Muscle layer of colon (tissue), 2 donors: ENCODE measurements around the gene VPS8.
"Not testable (repeated sequence)": the region's sequence is repeated elsewhere in the genome, so short reads cannot be mapped to it uniquely, and the experiment has no call there.

Experiments
- H3K27ac ChIP-seq: one replicate; pipeline ENCODE4 v1.7.0; 2013; ENCODE audit warnings: low read depth, mild to moderate bottlenecking, low read length, moderate library complexity
- H3K27me3 ChIP-seq, 2 donors: one replicate each; pipeline ENCODE4 v1.7.0; 2013; ENCODE audit warnings: low read length in 2 of 2, mild to moderate bottlenecking in 2 of 2; ENCODE audit not compliant: insufficient read depth in 2 of 2, control insufficient read depth in 1 of 2
- H3K36me3 ChIP-seq: one replicate; pipeline ENCODE4 v1.7.0; 2013; ENCODE audit warnings: mild to moderate bottlenecking, low read length; ENCODE audit not compliant: insufficient read depth
- H3K4me1 ChIP-seq: one replicate; pipeline ENCODE4 v1.7.0; 2013; ENCODE audit warnings: mild to moderate bottlenecking, low read length; ENCODE audit not compliant: insufficient read depth
- H3K4me3 ChIP-seq, 2 donors: one replicate each; pipeline ENCODE4 v1.7.0; 2013; ENCODE audit warnings: low read length in 2 of 2, low read depth in 1 of 2, mild to moderate bottlenecking in 1 of 2, moderate library complexity in 1 of 2
- H3K9ac ChIP-seq: one replicate; pipeline ENCODE4 v1.7.0; 2013; ENCODE audit warnings: low read length
- H3K9me3 ChIP-seq: one replicate; pipeline ENCODE4 v1.7.0; 2013; ENCODE audit warnings: mild to moderate bottlenecking, low read length
- donor health status: abdominal sarcoma.
- donor health status: Adenocarcinoma of cecum.

Gene VPS8

DNA sequence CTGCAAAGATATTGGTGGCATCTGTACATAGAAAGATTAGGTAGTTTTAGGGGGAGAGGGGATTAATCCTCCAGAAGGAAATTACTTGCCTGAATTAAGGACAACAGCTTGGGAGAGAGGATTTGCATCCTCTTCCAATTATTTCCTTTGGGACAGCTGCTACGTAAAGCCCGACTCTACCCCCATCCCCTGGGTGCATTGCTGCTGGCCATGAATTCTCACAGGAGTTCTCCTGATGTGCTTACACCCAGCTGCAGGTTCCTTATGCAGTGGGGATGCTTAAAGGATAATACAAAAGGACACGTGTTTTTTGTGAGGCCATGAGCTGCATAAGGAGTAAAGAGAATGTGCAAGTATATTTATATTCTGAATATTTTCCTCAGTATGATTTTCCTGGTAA is 132.3 kb downstream of the VPS8 start:
- Histone ChIP-seq H3K27ac (no peak overlapping the region), H3K4me3 (no peak overlapping the region), H3K27me3 (no peaks in the 10 kb centered on the region), H3K9me3 (no peaks in the 10 kb centered on the region), H3K4me1 (no peaks in the 10 kb centered on the region), H3K9ac (no peak overlapping the region), H3K36me3 (peaks cover 5% of the 10 kb centered on the region)

DNA sequence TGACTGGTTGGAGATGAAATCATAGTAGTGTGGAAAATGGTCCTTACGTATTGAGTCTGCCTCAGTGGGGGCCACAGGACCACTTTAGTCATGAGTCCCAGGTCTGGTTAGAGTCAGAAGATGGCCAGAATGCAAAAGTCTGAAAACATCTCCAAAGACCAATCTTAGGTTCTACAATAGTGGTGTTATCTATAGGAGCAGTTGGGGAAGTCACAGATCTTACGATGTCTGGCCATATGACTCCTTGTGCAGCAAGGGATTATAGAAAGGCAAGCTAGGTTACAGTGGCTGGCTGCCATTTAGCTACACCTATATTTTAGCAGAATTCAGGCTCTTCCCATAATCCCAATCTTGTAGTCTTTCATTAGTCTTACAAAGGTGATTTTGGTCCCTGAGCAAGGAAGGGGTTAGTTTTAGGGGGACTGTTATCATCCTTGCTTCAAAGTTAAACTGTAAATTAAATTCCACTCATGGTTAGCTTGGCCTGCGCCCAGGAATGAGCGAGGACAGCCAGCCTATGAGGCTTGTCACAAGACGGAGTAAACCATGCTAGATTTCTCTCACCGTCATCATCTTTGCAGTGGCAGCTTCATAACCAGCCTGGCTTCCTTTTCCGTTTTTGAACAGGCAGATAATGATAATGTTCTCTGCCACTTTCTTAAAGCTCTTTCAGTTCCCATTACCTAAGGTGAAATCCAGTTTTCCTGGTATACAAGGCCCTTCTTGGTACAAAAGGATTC is 134.1 kb downstream of the VPS8 start:
- Histone ChIP-seq H3K9ac (no peak overlapping the region), H3K9me3 (no peaks in the 10 kb centered on the region), H3K27me3 (no peaks in the 10 kb centered on the region), H3K27ac (no peak overlapping the region), H3K4me1 (no peaks in the 10 kb centered on the region), H3K4me3 (no peak overlapping the region), H3K36me3 (no peaks in the 10 kb centered on the region)

DNA sequence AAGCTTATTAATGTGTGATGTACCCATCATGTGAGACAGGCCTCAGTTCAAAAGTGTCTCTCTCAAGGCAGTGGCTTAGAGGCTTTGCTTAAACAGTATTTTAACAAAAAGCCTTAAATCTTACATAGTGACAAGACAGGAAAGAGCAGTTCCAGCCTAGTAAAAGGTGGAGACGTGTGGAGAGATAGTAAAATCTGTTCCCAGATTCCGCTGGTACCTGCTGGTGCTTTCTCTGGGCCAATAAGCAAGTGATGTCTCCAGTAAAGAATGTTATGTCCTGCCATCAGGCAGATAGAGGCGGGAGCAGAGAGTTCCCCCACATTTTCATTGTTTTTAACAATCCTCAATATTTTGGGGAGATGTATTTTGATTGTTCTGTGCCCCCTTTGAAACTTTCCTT is 135.0 kb downstream of the VPS8 start:
- Histone ChIP-seq H3K27me3 (no peaks in the 10 kb centered on the region), H3K27ac (no peak overlapping the region), H3K4me1 (no peaks in the 10 kb centered on the region), H3K4me3 (no peak overlapping the region), H3K9ac (no peak overlapping the region), H3K9me3 (no peaks in the 10 kb centered on the region), H3K36me3 (no peaks in the 10 kb centered on the region)

DNA sequence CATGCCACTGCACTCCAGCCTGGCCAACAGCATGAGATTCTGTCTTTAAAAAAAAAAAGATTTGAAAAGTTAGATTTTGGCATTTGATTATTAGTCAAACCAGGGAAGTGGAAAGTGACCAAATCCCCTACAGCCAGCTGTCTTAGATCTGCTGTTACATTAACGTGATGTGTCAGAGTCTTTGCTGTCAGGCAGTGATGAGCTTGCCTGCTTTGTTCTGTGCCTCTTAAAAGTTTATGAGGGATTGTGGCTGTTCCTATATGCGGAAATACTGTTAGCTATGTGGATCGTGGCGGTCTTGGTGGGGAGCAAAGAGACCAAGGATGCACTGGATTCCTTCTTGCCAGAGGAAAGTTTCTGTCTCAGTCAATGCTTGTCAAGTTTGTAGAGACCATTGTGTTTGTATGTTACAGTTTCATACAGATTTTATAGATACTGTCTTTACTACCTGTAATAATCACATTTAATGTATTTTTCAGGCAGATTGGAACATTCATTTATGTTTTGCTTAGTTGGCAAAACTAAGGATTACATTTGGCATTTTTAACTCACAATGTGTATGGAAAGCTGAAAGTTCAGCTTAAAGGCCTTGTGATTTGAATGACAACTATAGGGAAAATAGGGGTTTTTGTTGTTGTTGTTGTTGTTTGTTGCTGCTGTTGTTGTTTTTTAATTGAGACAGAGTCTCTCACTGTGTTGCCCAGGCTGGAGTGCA is 137.4 kb downstream of the VPS8 start:
- Histone ChIP-seq H3K27ac (no peak overlapping the region), H3K9me3 (no peaks in the 10 kb centered on the region), H3K27me3 (no peaks in the 10 kb centered on the region), H3K4me1 (no peaks in the 10 kb centered on the region), H3K36me3 (no peaks in the 10 kb centered on the region), H3K4me3 (no peak overlapping the region), H3K9ac (no peak overlapping the region)

DNA sequence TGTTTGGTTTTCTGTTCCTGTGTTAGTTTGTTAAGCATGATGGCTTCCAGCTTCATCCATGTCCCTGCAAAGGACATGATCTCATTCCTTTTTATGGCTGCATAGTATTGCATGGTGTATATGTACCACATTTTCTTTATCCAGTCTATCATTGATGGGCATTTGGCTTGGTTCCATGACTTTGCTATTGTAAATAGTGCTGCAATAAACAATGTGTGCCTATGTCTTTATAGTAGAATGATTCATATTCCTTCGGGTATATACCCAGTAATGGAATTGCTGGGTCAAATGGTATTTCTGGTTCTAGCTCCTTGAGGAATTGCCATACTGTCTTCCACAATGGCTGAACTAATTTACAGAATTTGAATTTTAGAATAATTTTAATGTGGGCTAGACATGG is 138.8 kb downstream of the VPS8 start:
- H3K4me3 ChIP-seq, H3K27ac ChIP-seq, H3K27me3 ChIP-seq, H3K36me3 ChIP-seq, H3K9ac ChIP-seq, H3K4me1 ChIP-seq, H3K9me3 ChIP-seq: not testable (repeated sequence)

DNA sequence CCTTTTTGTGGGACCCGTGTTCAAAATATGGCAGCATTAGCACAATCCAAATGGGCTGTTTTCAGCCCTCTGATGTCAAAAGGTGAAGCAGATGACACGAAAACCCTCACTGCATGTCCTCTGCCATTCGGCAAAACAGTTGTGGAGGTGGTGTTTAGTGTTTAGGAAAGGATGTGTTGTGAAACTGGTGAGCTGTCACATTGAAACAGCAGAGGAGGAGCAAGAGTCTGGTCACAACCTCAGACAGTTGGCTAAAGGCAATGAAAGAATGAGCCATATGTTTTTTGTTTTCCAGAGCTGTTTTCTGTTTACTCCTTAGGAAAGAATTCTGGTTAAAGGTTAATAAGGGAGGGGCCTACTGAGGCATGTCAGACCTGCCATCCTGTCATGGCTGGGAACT is 140.7 kb downstream of the VPS8 start:
- no peaks in the 10 kb centered on the region for H3K4me1 ChIP-seq
- H3K9me3 ChIP-seq = no peaks in the 10 kb centered on the region
- H3K27ac ChIP-seq = no peak overlapping the region
- no peak overlapping the region for H3K4me3 ChIP-seq
- H3K27me3 ChIP-seq = no peaks in the 10 kb centered on the region
- no peaks in the 10 kb centered on the region for H3K36me3 ChIP-seq
- no peak overlapping the region for H3K9ac ChIP-seq

DNA sequence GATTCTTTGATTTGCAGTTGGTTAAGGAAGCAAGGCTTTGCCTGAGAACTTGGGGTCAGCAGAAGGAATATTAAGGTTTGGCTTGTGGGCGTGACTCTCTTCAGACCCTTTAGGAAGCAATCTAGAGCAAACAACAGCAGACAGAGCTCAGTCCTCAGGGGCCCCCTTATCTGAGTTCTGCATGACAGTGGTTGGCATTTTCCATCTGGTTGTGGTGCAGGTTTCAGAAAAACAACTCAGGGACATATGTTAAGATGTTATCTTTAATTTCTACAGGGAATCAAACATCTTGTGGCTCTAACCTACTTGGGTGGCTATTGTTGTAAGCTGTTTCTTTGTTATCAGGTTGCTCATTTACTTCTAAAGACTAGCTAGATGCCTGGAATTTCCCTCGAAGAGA is 141.4 kb downstream of the VPS8 start:
- Histone ChIP-seq H3K4me3 (no peak overlapping the region), H3K27ac (no peak overlapping the region), H3K36me3 (no peaks in the 10 kb centered on the region), H3K9me3 (no peaks in the 10 kb centered on the region), H3K9ac (no peak overlapping the region), H3K27me3 (no peaks in the 10 kb centered on the region), H3K4me1 (no peaks in the 10 kb centered on the region)

DNA sequence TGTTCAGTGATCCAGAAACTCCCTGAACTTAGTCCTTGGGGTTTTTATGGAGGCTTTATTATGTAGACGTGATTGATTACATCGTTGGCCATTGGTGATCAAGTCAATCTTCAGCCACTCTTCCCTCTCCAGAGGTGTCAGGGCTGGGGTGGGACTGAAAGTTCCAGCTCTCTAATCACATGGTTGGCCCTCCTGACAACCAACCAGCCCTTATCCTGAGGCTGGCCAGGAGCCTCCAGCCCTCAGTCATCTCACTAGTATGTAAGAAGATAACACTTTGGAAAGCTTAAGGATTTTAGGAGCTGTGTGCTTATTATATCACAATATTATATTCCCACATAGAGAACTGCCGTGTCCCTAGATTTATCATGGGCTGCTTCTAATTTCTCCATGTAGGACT is 142.3 kb downstream of the VPS8 start:
- H3K36me3 ChIP-seq = no peaks in the 10 kb centered on the region
- H3K27ac ChIP-seq = no peak overlapping the region
- no peaks in the 10 kb centered on the region for H3K27me3 ChIP-seq
- H3K9me3 ChIP-seq = no peaks in the 10 kb centered on the region
- no peaks in the 10 kb centered on the region for H3K4me1 ChIP-seq
- H3K9ac ChIP-seq = no peak overlapping the region
- no peak overlapping the region for H3K4me3 ChIP-seq

DNA sequence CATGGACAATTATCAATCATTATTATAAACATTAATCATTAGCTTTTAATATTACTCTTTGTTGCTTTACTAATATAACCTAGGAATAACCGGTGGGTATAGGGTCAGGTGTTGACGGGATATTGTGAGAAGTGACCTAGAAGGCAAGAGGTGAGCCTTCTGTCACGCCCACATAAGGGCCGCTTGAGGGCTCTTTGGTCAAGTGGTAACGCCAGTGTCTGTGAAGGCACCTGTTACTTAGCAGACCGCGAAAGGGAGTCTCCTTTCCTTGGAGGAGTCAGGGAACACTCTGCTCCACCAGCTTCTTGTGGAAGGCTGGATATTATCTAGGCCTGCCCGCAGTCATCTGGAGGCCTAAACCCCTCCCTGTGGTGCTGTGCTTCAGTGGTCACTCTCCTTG is 142.9 kb downstream of the VPS8 start:
- H3K36me3 ChIP-seq, H3K9ac ChIP-seq, H3K4me3 ChIP-seq, H3K4me1 ChIP-seq, H3K27ac ChIP-seq, H3K9me3 ChIP-seq, H3K27me3 ChIP-seq: not testable (repeated sequence)

DNA sequence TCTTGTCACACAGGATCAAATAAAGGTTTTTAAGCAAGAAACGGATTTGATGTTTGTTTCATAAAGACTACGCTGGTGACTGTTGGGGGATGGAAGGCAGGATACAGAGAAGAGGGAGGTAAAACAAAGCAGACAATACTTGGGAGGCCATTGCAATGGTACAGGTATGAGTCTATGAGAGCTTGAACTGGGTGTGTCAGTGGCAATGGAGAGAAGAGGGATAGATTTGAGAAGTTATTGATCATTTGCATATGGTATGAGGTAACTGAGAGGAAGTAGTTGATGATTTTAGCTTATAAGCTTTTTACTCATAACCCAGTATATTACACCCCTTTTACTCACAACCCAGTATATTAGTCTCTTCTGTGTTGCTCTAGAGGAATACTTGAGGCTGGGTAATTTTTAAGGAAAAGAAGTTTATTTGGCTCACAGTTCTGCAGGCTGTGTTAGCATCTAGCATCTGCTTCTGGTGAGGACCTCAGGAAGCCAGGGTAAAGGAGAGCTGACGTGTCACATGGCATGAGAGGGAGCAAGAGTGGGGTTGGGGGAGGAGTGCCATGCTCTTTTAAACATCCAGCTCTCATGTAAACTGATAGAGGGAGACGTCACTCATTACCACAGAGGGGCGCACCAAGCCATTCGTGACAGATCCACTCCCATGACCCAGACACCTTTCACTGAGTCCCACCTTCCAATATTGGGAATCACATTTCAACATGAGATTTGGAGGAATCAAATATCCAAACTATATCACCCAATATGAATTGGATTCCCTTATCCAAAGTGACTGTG is 153.9 kb downstream of the VPS8 start:
- Histone ChIP-seq H3K27ac (no peak overlapping the region), H3K4me1 (no peaks in the 10 kb centered on the region), H3K4me3 (no peak overlapping the region), H3K9ac (no peak overlapping the region), H3K36me3 (peaks cover 25% of the 10 kb centered on the region), H3K9me3 (no peaks in the 10 kb centered on the region), H3K27me3 (no peaks in the 10 kb centered on the region)

DNA sequence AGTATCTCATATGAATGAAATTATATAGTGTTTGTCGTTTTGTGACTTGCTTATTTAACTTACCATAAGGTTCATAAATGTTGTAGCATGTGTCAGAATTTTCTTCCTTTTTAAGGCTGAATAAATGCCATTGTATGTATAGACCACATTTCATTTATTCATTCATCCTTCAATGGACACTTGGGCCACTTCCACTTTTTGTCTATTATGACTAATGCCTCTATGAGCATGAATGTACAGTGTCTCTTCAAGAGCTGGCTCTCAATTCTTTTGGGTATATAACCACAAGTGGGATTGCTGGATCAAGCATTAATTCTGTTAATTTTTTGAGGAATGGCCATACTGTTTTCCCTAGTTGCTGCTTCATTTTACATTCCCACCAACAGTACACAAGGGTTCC is 156.1 kb downstream of the VPS8 start:
- Histone ChIP-seq H3K9ac (no peak overlapping the region), H3K27me3 (no peaks in the 10 kb centered on the region), H3K36me3 (peaks cover 31% of the 10 kb centered on the region), H3K4me1 (no peaks in the 10 kb centered on the region), H3K27ac (no peak overlapping the region), H3K4me3 (no peak overlapping the region), H3K9me3 (no peaks in the 10 kb centered on the region)
